A549 (cell line): Measurements from ENCODE around the gene TNIP3.

ENCODE experiments used
- BHLHE40 ChIP-seq: IDR thresholded peaks from 2 replicates; pipeline ENCODE4 v1.6.1; 2012; ENCODE audit warnings: low read depth, low read length, inconsistent platforms
- CEBPB ChIP-seq, 2 experiments: fragments of >200 bp in 1 of 2; sonication (Bioruptor Twin) in 1 of 2; formaldehyde crosslinking in 1 of 2; IDR thresholded peaks; 2 replicates each; pipeline ENCODE4 v1.6.1; 2012 to 2016
- CTCF ChIP-seq: fragments of >200 bp; sonication (Bioruptor Twin); formaldehyde crosslinking; IDR thresholded peaks from 3 replicates; pipeline ENCODE4 v1.5.1; 2016
- EHF ChIP-seq: fragments of 250-450 bp; sonication (Bioruptor Pico); IDR thresholded peaks from 2 replicates; pipeline ENCODE4 v1.5.0; 2020; ENCODE audit warnings: mild to moderate bottlenecking
- EP300 ChIP-seq, 2 experiments: fragments of >200 bp; sonication (Bioruptor Twin); formaldehyde crosslinking; IDR thresholded peaks; 2 replicates in 1 of 2; 3 replicates in 1 of 2; pipeline ENCODE4 v1.6.1; 2016 to 2017
- HMGXB4 ChIP-seq: fragments of 250-450 bp; sonication (Bioruptor Pico); IDR thresholded peaks from 2 replicates; pipeline ENCODE4 v1.5.0; 2021; ENCODE audit warnings: mild to moderate bottlenecking, moderate library complexity, borderline replicate concordance
- MAFK ChIP-seq: fragments of 450-650 bp; IDR thresholded peaks from 2 replicates; pipeline ENCODE4 v1.6.1; 2014; ENCODE audit not compliant: partially characterized antibody
- MAZ ChIP-seq: fragments of 150-350 bp; IDR thresholded peaks from 2 replicates; pipeline ENCODE4 v1.6.1; 2014; ENCODE audit warnings: antibody characterized with exemption, low read depth, low read length, borderline replicate concordance
- NR3C1 ChIP-seq: fragments of >200 bp; sonication (Bioruptor Twin); formaldehyde crosslinking; IDR thresholded peaks from 3 replicates; pipeline ENCODE4 v1.6.1; 2017
- PHF8 ChIP-seq: fragments of 200-600 bp; sonication (generic); IDR thresholded peaks from 2 replicates; pipeline ENCODE4 v1.6.1; 2016; ENCODE audit warnings: low read depth, mild to moderate bottlenecking, antibody characterized with exemption, moderate library complexity, borderline replicate concordance
- POLR2A ChIP-seq: IDR thresholded peaks from 2 replicates; pipeline ENCODE4 v1.6.1; 2012; ENCODE audit warnings: mild to moderate bottlenecking, low read length
- RAD21 ChIP-seq, 2 experiments: fragments of >200 bp in 1 of 2; sonication (Bioruptor Twin) in 1 of 2; formaldehyde crosslinking in 1 of 2; IDR thresholded peaks in 1 of 2; conservative IDR thresholded peaks in 1 of 2; 2 replicates in 1 of 2; 3 replicates in 1 of 2; pipeline ENCODE4 v1.6.1; 2012 to 2018; ENCODE audit warnings: inconsistent platforms in 1 of 2
- RFX5 ChIP-seq: fragments of 450-650 bp; IDR thresholded peaks from 2 replicates; pipeline ENCODE4 v1.7.1; 2014; ENCODE audit warnings: antibody characterized with exemption, mild to moderate bottlenecking, moderate library complexity

- TF ChIP-seq PHF8 = no peak
- TF ChIP-seq MAFK = no peak
- TF ChIP-seq POLR2A = no peak
- TF ChIP-seq CTCF = no peak
- TF ChIP-seq RAD21 (conservative IDR thresholded peaks at IDR 0.05 in 1 of 2, IDR thresholded peaks at IDR 0.05 in 1 of 2) = no peak
- no peak for TF ChIP-seq EP300 (IDR thresholded peaks at IDR 0.05)
- no peak for TF ChIP-seq CEBPB (IDR thresholded peaks at IDR 0.05)
- no peak for TF ChIP-seq NR3C1
- no peak for TF ChIP-seq MAZ
- no peak for TF ChIP-seq HMGXB4 (CRISPR knock-in tag)
- no peak for TF ChIP-seq EHF (CRISPR knock-in tag)
- TF ChIP-seq RFX5 = no peak
- no peak for TF ChIP-seq BHLHE40
Observed at GRCh38 chr4:121199742-121200561, 35.8 kb upstream of the TNIP3 start.
